ENCODE results near the gene PHYH. TPM values are rescaled to one million over a fixed set of nuclear protein-coding genes. Genes with fewer than 3 reads are reported as not detected.

PHYH gene
- total RNA-seq, 2 experiments from 2014 or later: 8.5 to 10.0 TPM

- ATAC-seq (ENCODE audit: poor library complexity) (peak; percentile 65), DNase-seq (peak; percentile 22 to 72 (median 54))
- Histone ChIP-seq H3K4me1 (ENCODE audit: insufficient read depth, low read length) (peaks cover 7% of the 10 kb centered on the region), H3K36me3 (ENCODE audit: insufficient read depth, low read length) (no peaks in the 10 kb centered on the region), H3K4me3 (ENCODE audit: low read length) (no peak overlapping the region), H3K27ac (ENCODE audit: low read depth in 1 of 2, low read length in 2 of 2) (no peak overlapping the region), H3K27me3 (ENCODE audit: control insufficient read depth in 1 of 2, insufficient read depth in 2 of 2, low read length in 2 of 2) (no peaks in the 10 kb centered on the region), H3K9me3 (ENCODE audit: control insufficient read depth in 1 of 2, insufficient read depth in 1 of 2, low read length in 2 of 2) (no peaks in the 10 kb centered on the region)
- Mint-ChIP-seq H3K27ac (no peak overlapping the region), H3K27me3 (no peaks in the 10 kb centered on the region), H3K4me3 (no peak overlapping the region), H3K36me3 (ENCODE audit: low read depth) (no peaks in the 10 kb centered on the region), H3K4me1 (ENCODE audit: low read depth) (no peaks in the 10 kb centered on the region), H3K9me3 (no peaks in the 10 kb centered on the region)
- intact Hi-C loops (cut with DNase I, micrococcal nuclease): loop anchor here in 1 of 2 experiments (1.0 kb wide), 1 partner anchor 31 kb away; no protein-coding TSS in a partner anchor
- ChIA-PET POLR2A (interaction anchor here (2.6 kb wide), 1 partner anchor 30 kb away, joined by 11 read pairs; no protein-coding TSS in a partner anchor), CTCF (interaction anchor here (0.6 to 3.8 kb wide), 2 partner anchors 29 to 31 kb away, joined by 3 to 17 read pairs; no protein-coding TSS in a partner anchor)
- TF ChIP-seq CTCF (IDR thresholded peaks at IDR 0.05): peak; percentile 33
Observed at GRCh38 chr10:13271552-13272163, 28.2 kb downstream of the PHYH start.

- Histone ChIP-seq H3K36me3 (ENCODE audit: insufficient read depth, low read length) (no peaks in the 10 kb centered on the region), H3K27ac (ENCODE audit: low read depth in 1 of 2, low read length in 2 of 2) (no peak overlapping the region), H3K27me3 (ENCODE audit: control insufficient read depth in 1 of 2, insufficient read depth in 2 of 2, low read length in 2 of 2) (no peaks in the 10 kb centered on the region), H3K4me3 (ENCODE audit: low read length) (no peak overlapping the region), H3K4me1 (ENCODE audit: insufficient read depth, low read length) (peaks cover 7% of the 10 kb centered on the region), H3K9me3 (ENCODE audit: control insufficient read depth in 1 of 2, insufficient read depth in 1 of 2, low read length in 2 of 2) (no peaks in the 10 kb centered on the region)
- no peak for TF ChIP-seq CTCF (IDR thresholded peaks at IDR 0.05)
- H3K9me3 Mint-ChIP-seq: no peaks in the 10 kb centered on the region
- H3K27me3 Mint-ChIP-seq: peaks cover 3% of the 10 kb centered on the region
- no peaks in the 10 kb centered on the region for H3K36me3 Mint-ChIP-seq (ENCODE audit: low read depth)
- H3K27ac Mint-ChIP-seq: no peak overlapping the region
- CTCF ChIA-PET: interaction anchor here (3.8 kb wide), 1 partner anchor 31 kb away, joined by 17 read pairs; no protein-coding TSS in a partner anchor
- POLR2A ChIA-PET: interaction anchor here (2.6 kb wide), 1 partner anchor 31 kb away, joined by 11 read pairs; no protein-coding TSS in a partner anchor
- ATAC-seq (ENCODE audit: poor library complexity): no peak
- no peaks in the 10 kb centered on the region for H3K4me1 Mint-ChIP-seq (ENCODE audit: low read depth)
- DNase-seq: no peak
- intact Hi-C loops (cut with DNase I, micrococcal nuclease): loop anchor here in 1 of 2 experiments (1.0 kb wide), 1 partner anchor 31 kb away; no protein-coding TSS in a partner anchor
- H3K4me3 Mint-ChIP-seq: no peak overlapping the region
Observed at GRCh38 chr10:13270877-13271551, 28.9 kb downstream of the PHYH start.

- CTCF ChIA-PET: interaction anchor here (0.9 kb wide), 1 partner anchor 34 kb away, joined by 3 read pairs; no protein-coding TSS in a partner anchor
- Histone ChIP-seq H3K9me3 (ENCODE audit: control insufficient read depth in 1 of 2, insufficient read depth in 1 of 2, low read length in 2 of 2) (no peaks in the 10 kb centered on the region), H3K4me1 (ENCODE audit: insufficient read depth, low read length) (peaks cover 7% of the 10 kb centered on the region), H3K36me3 (ENCODE audit: insufficient read depth, low read length) (no peaks in the 10 kb centered on the region), H3K27ac (ENCODE audit: low read depth in 1 of 2, low read length in 2 of 2) (no peak overlapping the region), H3K4me3 (ENCODE audit: low read length) (no peak overlapping the region), H3K27me3 (ENCODE audit: control insufficient read depth in 1 of 2, insufficient read depth in 2 of 2, low read length in 2 of 2) (peaks cover 0 to under 1% of the 10 kb centered on the region in 2 experiments)
- Mint-ChIP-seq H3K4me3 (no peak overlapping the region), H3K9me3 (no peaks in the 10 kb centered on the region), H3K27me3 (peaks cover 12% of the 10 kb centered on the region), H3K27ac (no peak overlapping the region), H3K36me3 (ENCODE audit: low read depth) (no peaks in the 10 kb centered on the region), H3K4me1 (ENCODE audit: low read depth) (no peaks in the 10 kb centered on the region)
- intact Hi-C loops (cut with DNase I, micrococcal nuclease): no loop called here
- POLR2A ChIA-PET: interaction anchor here (0.7 kb wide), 1 partner anchor 487 kb away, joined by 3 read pairs; no protein-coding TSS in a partner anchor
- ATAC-seq (ENCODE audit: poor library complexity) (no peak), DNase-seq (no peak)
- TF ChIP-seq CTCF (IDR thresholded peaks at IDR 0.05): no peak
Observed at GRCh38 chr10:13268841-13269240, 31.0 kb downstream of the PHYH start.

Data from CD4-positive, alpha-beta T cell (primary cell).